ENCODE measurements around the gene UTP18.
"Not testable (repeated sequence)": the region's sequence is repeated elsewhere in the genome, so short reads cannot be mapped to it uniquely, and the experiment has no call there.

- TF ChIP-seq, protein P1, sequence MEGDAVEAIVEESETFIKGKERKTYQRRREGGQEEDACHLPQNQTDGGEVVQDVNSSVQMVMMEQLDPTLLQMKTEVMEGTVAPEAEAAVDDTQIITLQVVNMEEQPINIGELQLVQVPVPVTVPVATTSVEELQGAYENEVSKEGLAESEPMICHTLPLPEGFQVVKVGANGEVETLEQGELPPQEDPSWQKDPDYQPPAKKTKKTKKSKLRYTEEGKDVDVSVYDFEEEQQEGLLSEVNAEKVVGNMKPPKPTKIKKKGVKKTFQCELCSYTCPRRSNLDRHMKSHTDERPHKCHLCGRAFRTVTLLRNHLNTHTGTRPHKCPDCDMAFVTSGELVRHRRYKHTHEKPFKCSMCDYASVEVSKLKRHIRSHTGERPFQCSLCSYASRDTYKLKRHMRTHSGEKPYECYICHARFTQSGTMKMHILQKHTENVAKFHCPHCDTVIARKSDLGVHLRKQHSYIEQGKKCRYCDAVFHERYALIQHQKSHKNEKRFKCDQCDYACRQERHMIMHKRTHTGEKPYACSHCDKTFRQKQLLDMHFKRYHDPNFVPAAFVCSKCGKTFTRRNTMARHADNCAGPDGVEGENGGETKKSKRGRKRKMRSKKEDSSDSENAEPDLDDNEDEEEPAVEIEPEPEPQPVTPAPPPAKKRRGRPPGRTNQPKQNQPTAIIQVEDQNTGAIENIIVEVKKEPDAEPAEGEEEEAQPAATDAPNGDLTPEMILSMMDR (IDR thresholded peaks at IDR 0.05; ENCODE audit: insufficient read depth, low read length), result not testable (repeated sequence)
- TF ChIP-seq POLR2AphosphoS5 (IDR thresholded peaks at IDR 0.05; ENCODE audit: low read depth); GABPA (IDR thresholded peaks at IDR 0.05; ENCODE audit: low read depth); REST (IDR thresholded peaks at IDR 0.05; ENCODE audit: insufficient replicate concordance, low read depth); SPI1 (IDR thresholded peaks at IDR 0.05; ENCODE audit: borderline replicate concordance, low read depth): not testable (repeated sequence)
Measured at GRCh38 chr17:51294338-51294737, 34.0 kb downstream of the UTP18 start.

Data from HL-60 (cell line).